GM19240 (cell line): Measurements from ENCODE around the gene CMIP.

Experiments
- DNase-seq: peaks from one replicate; pipeline ENCODE4 v3.0.0; 2011; ENCODE audit warnings: low spot score; ENCODE audit not compliant: insufficient read length

The CMIP gene

GRCh38 chr16:81652798-81653505 is 208.3 kb downstream of the CMIP start:
- DNase-seq = peak; percentile 60

GRCh38 chr16:81654346-81654745 is 209.7 kb downstream of the CMIP start:
- no peak for DNase-seq

DNA sequence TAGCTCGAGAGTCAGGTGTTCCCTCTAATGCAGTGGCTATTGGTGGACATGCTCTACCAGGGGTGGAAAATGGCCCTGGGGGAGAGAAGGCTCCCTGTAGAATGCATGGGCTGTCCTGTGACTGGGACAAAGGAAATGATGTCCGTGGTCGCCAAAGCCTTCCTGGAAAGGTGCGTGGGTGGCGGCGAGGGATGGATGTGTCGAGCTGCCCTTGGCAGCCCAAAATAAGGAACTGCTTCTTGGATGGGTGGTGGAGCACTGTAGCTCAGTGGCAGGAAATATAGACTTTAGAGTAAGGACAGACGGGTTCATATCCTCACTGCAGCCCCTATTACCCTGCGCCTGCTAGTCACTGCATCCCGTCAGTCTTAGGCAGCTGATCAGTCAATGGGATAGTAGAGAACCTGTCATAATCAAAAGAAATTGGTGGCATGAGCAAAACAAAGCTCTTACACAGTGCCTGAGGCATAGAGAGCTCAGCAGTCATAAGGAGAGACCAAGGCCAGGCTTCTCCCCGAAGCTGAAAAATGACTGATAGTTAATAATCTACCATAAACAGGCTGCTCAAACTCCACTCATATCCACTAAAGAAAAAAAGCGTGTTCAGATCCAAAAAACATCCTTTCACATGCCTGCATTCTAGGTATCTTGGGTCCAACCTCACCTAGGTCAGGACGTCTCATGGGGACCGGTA is 211.0 kb downstream of the CMIP start:
- no peak for DNase-seq

GRCh38 chr16:81657224-81657623 is 212.6 kb downstream of the CMIP start:
- peak; percentile 68 for DNase-seq

DNA sequence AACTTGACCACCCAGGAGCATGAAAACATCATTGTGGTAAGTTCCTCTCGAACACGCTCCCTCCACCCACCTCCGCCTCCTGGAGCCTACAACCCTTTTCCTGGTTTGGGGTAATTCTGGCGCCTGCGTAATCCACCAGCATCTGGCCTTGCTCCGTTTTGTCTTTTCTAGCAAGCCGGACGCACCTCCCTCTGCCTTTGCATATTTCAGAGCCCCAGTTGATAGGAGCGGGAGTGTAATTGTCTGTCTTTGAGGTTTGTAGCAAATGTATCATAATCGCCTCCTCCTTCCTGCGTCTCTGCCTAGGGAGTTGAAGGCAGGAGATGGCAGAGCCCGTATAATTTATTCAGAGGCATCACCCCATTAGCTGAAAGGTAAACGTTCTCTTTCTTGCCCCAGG is 213.2 kb downstream of the CMIP start:
- no peak for DNase-seq

DNA sequence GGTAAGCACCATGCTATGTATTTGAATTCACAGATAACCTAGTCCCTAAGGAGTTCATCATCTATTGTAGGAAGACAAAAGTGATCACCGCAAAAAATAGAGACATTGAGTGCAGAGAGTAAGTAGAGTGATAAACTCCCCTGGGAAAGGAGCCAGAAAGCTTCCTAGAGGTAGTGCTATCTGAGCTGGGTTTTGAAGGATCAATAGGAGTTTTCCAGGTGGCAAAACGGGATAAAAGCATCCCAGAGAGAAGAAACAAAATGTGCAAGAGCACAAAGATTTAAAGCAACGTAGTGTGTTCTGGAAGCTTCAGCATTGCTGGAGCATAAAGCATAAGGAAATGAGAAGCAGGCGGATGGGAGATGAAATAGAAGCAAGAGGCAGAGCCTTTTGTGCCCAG is 213.8 kb downstream of the CMIP start:
- DNase-seq = no peak

GRCh38 chr16:81659249-81659648 is 214.6 kb downstream of the CMIP start:
- no peak for DNase-seq

DNA sequence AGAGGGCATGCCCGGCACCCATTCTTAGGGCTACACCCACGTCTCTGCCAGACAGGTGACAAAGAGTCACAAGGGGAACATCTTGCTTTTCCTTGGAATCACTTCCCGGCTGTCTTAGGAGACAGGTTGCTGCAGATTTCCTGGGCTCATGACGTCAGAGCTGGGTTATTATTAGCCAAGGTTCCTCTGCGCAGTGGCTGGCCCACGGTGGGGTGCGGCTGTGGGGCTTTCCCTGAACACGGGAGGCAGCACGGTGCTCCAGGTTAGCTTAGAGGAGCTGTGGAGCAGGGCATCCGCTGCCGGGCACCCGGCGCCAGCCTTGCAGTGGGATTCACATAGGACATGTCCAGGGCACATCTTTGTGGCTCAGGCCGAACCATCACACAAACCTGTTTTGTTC is 216.5 kb downstream of the CMIP start:
- no peak for DNase-seq

GRCh38 chr16:81664153-81664552 is 219.5 kb downstream of the CMIP start:
- no peak for DNase-seq

DNA sequence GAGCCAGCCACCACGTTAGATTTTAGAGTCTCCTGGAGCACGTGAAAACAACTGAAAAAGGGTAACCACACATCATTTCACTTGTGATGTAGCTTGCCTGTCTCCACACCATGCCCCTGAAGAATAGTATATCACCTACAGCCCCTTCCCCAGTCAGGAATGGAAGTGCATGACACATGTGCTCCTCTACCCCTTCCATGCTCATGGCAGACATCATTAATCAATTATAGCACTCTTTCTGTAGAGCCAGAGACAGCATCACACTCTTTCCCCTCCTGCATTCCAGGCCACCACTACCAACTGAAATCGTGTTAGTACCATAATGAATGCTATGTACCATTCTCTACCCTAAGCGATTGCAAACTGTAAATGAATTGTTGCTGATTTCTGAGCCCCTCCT is 221.0 kb downstream of the CMIP start:
- no peak for DNase-seq

DNA sequence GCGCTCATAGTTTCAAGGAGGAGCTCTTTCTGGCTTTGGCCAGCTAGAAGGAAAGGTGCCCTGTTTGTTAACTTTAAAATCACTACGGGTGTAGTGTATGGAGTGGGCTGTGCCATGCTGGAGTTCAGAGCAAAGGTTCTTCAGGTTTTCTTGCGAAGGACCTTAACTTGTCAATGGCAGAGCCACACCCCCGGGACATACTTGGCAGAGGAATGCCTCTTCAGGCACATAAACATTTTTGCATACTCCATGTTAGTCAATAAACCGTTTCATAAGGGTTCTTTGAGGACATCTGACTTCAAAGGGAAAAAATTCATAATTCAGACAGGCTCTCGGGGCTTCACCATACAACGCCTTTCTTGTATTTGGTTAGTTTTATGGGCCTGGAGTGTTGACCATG is 221.5 kb downstream of the CMIP start:
- DNase-seq = no peak

- no peak for DNase-seq
These were observed 223.9 kb downstream of the CMIP start for GRCh38 chr16:81668243-81669097.

GRCh38 chr16:81669473-81670350 is 225.1 kb downstream of the CMIP start:
- no peak for DNase-seq

- DNase-seq = no peak
These were observed 227.4 kb downstream of the CMIP start for GRCh38 chr16:81671738-81672597.

GRCh38 chr16:81673432-81673831 is 228.8 kb downstream of the CMIP start:
- DNase-seq = no peak

DNA sequence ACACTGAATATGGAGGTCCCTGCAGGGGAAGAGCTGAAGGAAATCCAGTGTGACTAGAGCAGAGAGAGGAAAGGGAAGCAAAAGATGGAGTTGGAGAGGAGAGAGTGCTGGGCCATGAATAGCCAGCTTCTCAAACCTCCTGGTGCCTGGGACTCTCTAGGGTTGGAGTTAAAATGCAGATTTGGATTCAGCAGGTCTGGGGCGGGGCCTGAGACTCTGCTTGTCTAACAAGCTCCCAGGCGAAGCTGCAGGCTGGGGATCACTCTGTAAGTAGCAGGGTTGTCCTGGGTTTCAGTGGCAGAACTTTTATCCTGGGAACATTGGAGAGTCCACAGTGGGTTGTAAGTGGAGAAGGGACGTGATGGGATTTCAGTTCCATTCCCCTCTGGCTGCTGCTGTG is 231.1 kb downstream of the CMIP start:
- no peak for DNase-seq

- DNase-seq = no peak
These were observed 231.7 kb downstream of the CMIP start for GRCh38 chr16:81676066-81676882.

DNA sequence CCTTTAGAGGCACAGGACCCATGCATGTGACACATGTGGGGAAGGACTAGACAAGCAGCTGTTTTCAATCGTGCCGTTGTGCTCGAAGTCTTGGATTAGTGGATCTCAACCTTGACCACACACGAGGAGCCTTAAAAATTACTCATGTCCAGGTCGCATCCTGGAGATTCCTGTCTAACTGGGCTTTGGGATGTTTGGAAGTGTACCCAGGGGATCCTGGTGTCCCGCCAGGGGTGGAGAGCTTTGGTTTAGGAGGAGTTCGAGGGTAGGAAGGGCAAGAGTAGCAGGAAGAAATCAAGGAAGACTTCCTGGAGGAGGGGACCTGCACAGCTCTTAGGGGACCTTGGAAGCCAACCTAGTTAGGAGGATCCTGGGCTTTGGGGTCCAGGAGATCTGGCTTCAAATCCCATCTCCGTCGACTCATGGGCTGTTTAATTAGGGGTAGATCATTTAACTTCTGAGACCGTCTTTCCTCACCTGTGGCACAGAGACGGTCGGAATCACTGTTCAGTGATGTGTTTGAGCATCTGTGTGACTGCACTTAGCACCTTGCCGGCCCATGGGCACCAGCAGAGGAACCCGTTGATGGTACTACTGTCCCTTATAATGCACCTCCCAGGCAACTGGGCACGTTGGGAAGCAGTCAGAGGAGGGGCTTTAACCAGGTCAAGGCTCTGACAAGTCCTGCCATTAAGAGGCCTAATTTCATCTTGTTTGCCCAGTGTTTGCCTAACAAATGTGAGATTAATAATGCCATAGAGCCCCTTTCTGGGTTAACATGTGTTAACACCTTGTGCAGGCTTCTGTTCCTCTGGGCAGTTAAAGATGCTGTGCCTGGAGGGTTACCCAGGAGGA is 232.5 kb downstream of the CMIP start:
- no peak for DNase-seq
